HG03064 (cell line): Measurements from ENCODE around the gene PAH.

Source experiments
- ATAC-seq: cut with Tn5 transposase; IDR thresholded peaks from one replicate; pipeline ENCODE4 v1.9.1; 2021; ENCODE audit warnings: low read depth; ENCODE audit not compliant: unreplicated experiment

Gene PAH

DNA sequence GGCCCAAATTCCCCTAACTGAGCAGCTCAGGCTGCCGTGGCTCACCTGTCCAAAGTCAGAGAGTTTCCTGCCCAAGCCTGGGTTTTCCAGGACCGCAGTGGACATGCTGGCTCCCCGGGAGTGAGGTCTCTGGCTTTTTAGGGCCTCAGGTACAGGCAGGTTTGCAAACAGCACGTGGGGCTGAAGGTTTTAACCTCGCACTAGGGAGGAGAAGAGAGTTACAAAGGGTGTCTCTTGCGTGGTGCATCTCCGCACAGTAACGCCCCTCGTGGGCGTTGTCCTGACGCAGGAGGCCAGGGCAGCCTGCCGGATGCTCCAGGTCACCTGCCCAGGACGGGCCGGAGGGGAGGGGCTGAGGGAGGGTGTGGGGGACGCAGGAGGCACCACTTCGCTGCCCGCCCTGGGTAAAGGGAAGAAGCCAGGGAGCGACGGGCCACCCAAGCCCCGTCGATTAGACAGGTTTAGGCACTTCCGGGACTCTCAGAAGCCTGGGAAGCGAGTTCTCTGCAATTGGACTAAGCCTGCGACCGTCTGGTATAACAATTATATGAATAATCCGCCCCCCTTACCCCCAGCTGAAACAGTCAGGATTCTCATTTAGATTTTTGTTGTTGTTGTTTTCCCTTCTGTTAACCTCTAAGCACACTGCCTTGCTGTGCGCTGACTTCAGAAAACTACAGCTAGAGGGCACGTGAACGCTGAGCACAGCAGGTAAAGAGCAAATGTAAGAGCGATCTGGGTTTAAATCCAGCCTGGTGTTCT lies at the start of gene PAH:
TSS of gene PAH (minus strand) at position 219 of the 762 bp plus-strand sequence. CDS start at position 105, 114 bp downstream.
- ATAC-seq, result no peak

DNA sequence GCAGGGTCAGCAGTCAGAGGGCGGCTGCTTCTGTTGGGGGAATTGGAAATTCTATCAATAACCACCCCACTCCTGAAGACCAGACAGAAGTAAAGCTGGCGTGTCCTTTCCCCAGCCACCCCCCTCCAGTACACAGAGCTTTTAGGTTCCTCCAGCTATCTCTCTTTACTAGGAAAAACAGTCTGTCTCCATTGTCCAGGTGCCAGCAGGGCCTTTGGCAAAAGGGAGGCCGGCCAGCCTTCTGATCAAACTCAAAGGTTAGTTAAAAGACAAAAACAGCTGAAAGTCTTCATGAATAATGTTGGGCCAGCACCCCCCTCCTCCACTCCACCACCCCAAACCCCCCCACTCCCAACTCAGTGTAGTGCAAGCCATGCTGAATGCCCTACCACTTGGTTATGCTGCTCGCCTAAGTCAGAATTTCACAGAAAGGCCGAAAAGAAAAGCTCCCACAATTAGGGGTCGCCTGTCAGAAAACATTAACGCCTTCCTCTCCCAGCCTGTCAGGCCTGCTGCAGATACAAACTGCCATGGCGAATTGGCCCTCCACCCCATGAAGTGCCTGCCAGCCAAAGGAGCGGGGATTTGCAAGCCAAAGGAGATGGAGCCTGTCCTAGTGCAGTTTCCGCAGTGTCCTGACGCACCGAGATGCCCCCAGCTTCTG lies 49.3 kb upstream of the PAH start:
- ATAC-seq, result no peak

DNA sequence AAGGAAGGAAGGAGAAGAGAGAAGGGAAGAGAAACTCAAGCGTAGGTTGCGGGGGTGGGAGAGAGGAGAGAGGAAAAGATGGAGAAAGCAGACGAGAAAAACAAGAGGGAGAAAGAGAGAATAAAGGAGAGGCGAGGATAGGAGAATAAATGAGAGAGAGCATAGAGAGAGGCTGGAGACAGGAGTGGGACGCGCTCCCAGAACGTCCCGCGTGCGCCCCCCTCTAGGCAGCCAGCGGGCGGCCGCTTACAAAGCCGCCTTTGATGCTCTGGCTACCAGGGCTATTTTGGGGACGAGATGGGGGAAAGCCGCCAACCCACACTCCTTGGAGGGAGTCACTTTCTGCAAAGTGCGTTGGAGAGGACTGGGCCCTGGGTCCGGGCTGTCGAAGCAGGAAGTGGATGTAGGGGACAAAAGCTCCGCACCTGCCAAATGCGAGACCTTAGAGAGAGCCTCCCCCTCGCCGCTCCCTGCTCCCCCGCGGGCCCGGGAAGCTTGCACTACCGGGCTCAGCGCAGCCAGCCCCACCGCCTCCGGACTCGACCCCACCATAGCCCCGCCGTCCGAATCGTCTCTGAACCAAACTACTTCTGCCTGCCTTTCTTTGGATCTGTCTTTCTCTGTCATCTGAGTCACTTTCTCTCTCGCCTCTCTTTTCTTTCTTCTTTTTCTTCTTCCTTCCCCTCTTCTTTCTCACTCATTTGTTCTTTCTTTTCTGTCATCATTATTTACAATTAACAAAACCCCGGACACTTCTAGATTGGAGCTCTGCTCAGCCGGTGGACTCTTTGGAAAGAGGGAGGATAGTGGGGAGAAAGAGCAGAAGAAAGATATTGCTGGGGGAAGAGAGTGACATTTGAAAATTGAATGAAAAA lies 48.5 kb upstream of the PAH start:
- no peak for ATAC-seq

DNA sequence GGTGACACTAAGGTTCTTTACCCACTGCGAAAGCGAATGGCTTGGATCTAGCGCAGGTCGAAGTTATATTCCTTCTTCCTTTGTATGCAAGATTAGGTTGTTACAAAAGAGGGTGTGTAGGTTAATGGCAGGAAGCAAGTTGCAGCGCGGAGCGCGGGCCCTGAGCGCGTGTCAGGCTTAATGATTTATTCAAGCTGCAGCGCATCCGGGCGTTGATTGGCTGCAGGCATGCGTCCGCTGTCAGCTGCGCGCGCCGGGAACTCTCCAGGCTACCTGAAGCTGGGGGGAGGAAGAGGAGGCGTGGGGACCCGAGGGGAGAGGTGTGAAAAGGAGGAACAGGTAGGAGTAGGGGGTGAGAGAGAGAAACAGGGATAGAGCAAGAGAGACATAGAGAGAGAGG lies 47.8 kb upstream of the PAH start:
- no peak for ATAC-seq

DNA sequence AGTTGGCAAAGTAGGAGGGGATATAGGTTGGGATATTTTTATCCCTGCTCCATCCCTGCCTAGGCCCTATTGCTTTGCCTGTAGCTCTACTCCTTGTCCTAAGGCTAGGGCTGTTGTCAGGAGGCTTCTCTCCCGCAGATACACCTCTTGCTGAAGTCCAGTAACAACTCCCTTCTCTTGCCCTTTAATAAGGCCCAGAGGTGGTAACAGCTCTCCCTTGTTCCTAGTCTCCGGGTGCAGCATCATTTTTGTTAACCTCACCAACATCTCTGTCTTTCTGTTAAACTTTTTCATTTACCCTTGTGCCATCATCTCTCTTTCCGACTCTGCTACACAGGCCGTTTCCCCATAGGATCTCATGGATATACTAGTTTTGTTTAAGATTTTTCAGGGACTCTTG lies 46.8 kb upstream of the PAH start:
- no peak for ATAC-seq

DNA sequence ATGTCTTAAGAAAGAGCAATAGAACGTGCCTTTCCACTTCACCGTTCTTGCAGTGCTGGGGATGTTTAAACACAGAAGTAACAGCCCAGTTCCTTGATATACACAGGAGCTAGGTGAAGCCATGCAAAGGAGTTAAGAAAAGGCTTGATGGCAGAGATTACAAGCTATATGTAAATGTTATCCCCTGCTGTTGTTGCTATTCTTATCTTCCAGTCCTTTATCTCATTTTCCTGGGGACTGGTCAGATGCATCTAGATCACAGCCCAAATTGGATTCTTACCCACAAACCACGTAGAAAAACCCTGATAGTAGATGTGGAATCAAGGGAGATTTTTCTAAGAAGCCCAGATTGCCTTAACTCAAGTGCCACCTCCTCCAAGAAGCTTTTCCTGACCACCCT lies 45.9 kb upstream of the PAH start:
- ATAC-seq, result no peak

DNA sequence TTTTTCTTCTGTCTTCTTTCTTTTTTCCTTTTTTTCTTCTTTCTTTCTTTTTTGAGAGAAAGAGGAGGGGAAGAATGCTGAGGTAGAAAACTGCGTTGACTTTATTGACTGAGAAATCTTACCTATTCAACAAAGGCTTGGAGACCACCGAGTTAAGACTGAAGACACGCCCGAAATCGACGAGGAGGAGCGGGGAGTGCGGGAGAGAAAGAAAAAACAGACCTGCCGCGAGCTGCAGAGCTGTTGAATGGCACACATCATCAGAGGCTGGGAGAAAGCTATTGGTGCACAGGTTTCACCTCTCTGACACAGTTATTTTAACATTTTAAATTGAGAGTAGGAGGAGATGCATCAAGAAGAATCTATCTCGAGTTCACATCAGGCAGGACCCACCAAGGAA lies 45.5 kb upstream of the PAH start:
- ATAC-seq, result no peak

DNA sequence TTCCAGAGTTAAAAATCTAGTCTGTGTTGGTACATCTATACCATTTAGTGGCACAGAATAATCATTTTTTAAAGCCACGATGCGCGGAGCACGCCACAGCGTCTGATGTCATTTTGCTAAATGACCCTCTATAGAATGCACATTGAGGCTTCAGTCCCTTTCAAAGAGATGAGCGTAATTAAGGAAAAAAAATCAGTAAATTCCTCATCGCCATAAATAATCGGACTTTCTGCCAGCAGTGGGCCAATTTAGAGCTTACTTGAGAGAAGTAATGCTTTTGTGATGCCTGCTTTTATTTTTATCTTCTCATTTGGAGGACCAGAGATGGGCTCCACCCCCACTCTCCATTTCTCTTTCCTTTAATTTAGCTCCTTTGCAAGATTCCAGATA lies 44.4 kb upstream of the PAH start:
- no peak for ATAC-seq

DNA sequence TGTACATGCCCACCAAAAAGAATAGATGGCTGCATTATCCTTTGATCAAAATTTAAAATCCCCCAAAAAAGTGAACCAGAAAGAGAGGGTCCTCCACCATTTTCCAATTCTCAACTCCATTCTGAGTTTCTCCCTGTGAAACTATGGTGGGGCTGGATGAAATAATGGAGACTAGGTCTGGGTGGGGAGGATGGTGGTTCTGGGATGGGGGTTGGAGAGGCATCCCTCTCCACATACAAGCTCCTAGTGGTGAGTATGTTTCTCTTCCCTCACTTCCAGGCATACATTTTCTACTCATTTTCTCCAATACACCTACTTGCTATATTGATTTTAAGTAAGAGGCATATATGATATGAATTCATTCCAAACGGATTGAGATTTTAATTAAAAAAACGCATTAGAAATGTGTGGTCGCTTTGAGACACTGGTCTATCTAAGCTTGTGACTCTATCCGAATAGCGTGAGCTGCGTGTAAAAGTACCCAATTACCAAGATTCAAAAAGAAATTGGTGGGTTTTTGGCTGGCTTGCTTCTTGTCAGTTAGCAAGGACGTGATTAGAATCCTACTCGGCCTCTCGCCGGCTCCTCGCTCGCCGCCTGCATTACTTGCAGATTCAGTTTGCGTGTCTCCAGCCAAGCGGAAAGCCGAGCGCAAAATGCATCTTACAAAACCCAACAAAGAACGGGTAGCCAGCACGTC lies 43.9 kb upstream of the PAH start:
- ATAC-seq, result no peak

DNA sequence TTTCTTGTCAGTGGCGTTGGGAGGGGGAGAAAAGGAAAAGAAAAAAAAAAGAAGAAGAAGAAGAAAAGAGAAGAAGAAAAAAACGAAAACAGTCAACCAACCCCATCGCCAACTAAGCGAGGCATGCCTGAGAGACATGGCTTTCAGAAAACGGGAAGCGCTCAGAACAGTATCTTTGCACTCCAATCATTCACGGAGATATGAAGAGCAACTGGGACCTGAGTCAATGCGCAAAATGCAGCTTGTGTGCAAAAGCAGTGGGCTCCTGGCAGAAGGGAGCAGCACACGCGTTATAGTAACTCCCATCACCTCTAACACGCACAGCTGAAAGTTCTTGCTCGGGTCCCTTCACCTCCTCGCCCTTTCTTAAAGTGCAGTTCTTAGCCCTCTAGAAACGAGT lies 42.3 kb upstream of the PAH start:
- ATAC-seq, result no peak

DNA sequence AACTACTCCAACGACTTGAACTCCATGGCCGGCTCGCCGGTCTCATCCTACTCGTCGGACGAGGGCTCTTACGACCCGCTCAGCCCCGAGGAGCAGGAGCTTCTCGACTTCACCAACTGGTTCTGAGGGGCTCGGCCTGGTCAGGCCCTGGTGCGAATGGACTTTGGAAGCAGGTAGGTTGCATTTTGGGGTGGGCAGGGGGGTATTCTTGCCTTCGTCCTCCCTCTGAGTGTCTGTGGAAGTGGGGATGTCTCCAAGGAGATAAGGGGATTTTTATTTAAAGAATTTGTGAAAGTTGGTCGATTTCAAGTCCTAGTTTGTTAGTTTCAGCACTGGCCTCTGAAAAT lies 41.8 kb upstream of the PAH start:
- no peak for ATAC-seq

DNA sequence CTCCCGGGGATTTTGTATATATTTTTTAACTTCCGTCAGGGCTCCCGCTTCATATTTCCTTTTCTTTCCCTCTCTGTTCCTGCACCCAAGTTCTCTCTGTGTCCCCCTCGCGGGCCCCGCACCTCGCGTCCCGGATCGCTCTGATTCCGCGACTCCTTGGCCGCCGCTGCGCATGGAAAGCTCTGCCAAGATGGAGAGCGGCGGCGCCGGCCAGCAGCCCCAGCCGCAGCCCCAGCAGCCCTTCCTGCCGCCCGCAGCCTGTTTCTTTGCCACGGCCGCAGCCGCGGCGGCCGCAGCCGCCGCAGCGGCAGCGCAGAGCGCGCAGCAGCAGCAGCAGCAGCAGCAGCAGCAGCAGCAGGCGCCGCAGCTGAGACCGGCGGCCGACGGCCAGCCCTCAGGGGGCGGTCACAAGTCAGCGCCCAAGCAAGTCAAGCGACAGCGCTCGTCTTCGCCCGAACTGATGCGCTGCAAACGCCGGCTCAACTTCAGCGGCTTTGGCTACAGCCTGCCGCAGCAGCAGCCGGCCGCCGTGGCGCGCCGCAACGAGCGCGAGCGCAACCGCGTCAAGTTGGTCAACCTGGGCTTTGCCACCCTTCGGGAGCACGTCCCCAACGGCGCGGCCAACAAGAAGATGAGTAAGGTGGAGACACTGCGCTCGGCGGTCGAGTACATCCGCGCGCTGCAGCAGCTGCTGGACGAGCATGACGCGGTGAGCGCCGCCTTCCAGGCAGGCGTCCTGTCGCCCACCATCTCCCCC lies 41.2 kb upstream of the PAH start:
- peak; percentile 52 for ATAC-seq

DNA sequence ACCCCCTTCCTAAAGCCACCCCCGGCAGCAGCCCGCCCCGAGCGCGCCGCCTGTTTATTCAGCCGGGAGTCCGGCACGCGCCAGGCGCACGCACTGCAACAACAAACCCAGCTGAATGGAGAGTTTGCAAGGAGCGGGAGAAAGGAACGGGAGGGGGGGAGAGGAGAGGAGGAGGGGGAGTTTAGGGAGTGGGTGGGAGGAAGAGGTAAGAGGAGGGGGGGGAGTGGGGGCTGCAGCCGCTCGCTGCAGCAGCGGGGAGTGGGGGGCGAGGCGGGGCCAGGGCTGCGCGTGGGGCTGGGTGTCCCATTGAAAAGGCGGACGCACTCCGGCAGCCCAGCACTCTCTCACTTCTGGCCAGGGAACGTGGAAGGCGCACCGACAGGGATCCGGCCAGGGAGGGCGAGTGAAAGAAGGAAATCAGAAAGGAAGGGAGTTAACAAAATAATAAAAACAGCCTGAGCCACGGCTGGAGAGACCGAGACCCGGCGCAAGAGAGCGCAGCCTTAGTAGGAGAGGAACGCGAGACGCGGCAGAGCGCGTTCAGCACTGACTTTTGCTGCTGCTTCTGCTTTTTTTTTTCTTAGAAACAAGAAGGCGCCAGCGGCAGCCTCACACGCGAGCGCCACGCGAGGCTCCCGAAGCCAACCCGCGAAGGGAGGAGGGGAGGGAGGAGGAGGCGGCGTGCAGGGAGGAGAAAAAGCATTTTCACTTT lies 40.5 kb upstream of the PAH start, which contains the start of gene ASCL1:
TSS of gene ASCL1 (plus strand) at position 336 of the 712 bp plus-strand sequence. CDS start 571 bp downstream, outside the sequence.
- ATAC-seq, result no peak

DNA sequence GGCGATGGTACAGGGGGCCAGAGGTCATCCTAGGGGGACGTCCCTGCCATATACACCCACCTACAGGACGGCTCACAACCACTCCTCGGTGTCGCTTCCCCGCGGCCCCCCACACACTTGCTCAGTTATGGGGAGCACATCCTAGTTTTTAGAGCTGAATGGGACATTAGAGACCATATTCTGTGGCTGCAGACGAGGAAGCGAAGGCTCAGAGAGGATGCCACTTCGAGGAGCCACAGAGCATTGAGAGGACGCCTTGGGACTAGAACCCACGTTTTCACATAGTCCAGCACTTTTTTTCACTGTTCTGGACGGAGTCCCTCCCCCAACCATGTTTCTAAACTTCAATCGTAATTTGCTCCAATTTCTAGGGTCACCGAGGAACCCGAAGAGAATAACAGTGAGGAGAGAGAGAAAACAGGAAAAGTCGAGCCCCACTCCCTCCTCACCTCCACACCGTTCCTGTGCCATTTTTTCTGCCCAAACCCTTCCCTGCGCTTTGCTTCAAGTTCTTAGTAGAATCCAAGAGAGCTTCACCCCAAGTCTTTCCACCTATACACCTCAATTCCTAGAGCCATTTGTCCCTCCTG lies 39.8 kb upstream of the PAH start:
- ATAC-seq, result no peak

DNA sequence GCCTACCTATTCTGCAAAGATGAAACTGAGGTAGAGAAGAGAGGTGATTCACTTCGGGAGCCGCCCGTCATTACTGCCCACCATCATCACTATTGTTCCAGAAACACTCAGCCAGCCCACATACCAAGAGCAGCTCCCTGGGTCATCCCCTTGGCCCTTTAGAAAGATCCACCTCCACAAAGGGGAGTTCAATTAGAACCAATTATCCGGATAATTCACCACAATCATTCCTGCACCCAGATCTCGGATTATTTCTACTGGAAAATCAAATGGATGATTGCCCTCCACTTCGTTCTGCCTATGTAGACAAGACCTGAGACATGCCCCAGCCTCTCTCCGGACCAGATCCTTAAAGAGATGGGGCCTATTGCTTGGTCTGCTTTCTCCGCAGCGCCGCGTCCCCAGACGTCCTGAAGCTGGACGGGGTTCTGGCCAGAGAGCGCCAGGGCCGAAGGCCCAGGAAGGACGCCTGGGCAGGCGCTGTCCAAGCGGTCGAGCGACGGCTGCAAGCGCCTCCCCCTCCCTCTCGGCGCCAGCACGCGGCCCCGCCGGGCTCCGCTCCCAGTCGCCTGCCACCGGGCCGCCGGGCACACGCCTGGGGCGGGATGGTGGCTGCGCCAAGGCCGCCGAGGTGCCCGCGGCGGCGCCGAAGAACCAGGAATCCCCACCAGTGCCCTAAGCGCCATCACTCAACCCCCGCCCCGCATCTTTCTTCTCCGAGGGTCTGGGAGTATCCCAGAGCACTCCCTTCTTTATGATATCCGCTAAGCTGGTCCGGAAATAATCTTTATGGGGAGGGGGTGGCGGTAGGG lies 39.1 kb upstream of the PAH start:
- no peak for ATAC-seq

DNA sequence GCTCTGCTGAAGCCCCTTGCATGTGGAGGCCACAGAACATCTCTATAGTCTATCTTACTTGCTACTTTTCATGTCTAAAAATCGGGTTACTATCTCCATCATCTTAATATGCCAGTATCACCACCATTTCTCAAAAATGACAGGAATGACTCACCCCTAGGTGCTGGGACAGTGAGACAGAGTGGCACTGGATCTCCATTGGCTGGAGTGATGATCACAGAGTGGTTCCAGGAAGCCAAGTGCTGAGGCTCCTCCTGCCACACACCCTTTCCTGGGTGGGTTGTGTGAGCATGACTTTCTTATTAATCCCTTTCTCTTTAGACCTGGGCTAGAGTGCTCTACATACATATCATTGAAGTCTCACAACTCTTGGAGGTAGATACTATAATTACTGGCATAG lies 37.1 kb upstream of the PAH start:
- no peak for ATAC-seq

DNA sequence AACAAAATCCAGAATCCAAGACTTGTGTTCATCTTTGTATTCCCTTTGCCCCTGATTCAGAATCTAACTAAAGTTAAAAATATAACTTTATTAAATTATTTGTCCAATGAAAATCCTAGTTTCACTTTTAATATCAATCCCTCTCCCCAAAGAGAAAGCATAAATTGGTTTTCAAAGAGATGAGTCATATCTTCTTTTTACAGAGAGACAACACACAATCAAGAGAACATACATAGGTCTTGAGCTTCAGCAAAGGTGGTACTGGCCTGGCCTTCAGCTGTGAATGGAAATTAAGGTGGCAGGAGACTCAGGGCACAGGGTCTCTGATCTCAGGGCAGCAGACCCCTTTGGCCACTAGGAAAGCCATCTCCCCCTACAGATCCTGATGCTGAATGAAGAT lies 36.2 kb upstream of the PAH start:
- ATAC-seq, result no peak

DNA sequence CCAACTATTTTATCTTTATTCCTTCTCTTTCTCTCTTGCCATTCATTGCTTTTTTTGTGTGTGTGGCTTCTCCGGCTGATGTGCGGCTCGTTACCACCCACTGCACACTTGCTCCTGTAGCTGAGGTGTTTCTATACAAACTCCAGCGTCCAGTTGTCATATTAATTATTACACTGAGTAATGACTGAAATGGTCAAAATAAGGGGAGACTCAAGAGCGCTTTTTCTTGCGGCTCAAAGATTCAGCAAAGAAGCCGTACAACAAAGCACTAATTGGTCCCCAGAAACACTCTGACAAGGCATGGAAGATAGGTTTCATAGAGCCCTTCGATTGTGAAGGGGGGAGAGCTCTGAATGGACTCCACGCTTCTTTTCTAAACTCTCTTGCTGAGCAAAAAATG lies 34.8 kb upstream of the PAH start:
- no peak for ATAC-seq
